ENCODE measurements around the gene NUP210L. TPM values are rescaled to one million over a fixed set of nuclear protein-coding genes. Genes with fewer than 3 reads are reported as not detected.

Gene NUP210L
- total and polyA plus RNA-seq, 9 of the 15 experiments (the other 6 are each of a cell fraction or from before 2014, with no cell fraction given), result 0.01 to 0.04 TPM; not detected in 7

- TF ChIP-seq THRA (IDR thresholded peaks at IDR 0.05) (no peak), ZBTB17 (CRISPR knock-in tag; IDR thresholded peaks at IDR 0.05) (0 out of 2 replicates have a peak, but pooled peaks have one; percentile 41), ZBTB49 (CRISPR knock-in tag; IDR thresholded peaks at IDR 0.05; ENCODE audit: borderline replicate concordance) (no peak), ZNF212 (CRISPR knock-in tag; IDR thresholded peaks at IDR 0.05) (0 out of 2 replicates have a peak, but pooled peaks have one; percentile 6), GABPA (tag; conservative IDR thresholded peaks at IDR 0.05; ENCODE audit: low read depth) (0 out of 2 replicates have a peak, but pooled peaks have one; percentile 22), TGIF2 (CRISPR knock-in tag; IDR thresholded peaks at IDR 0.05) (0 out of 2 replicates have a peak, but pooled peaks have one; percentile 50), ZNF639 (CRISPR knock-in tag; conservative IDR thresholded peaks at IDR 0.05 in 1 of 2, IDR thresholded peaks at IDR 0.05 in 1 of 2) (peak in 1 of 2 experiments; percentile 90; a peak in 2 of 4 replicates), ZNF717 (CRISPR knock-in tag; IDR thresholded peaks at IDR 0.05) (no peak), ZNF431 (CRISPR knock-in tag; IDR thresholded peaks at IDR 0.05) (no peak), ZNF280B (CRISPR knock-in tag; IDR thresholded peaks at IDR 0.05) (no peak), E2F3 (CRISPR knock-in tag; IDR thresholded peaks at IDR 0.05) (0 out of 2 replicates have a peak, but pooled peaks have one; percentile 23)
Measured at GRCh38 chr1:153977250-153978240, 177.3 kb downstream of the NUP210L start, which contains the start of gene JTB (continued).

All from K562 (cell line).